HepG2 (cell line): Measurements from ENCODE around the gene ANGPTL2. TPM values are rescaled to one million over a fixed set of nuclear protein-coding genes. Genes with fewer than 3 reads are reported as not detected.
A peak's percentile ranks its signal among the peaks of the same experiment; 100 is the strongest.

Experiments
- ATF1 ChIP-seq: IDR thresholded peaks from 2 replicates; pipeline ENCODE4 v1.6.1; 2016; ENCODE audit warnings: mild to moderate bottlenecking, control low read depth
- KLF15 ChIP-seq: sonication (generic); formaldehyde crosslinking; IDR thresholded peaks from 2 replicates; pipeline ENCODE4 v1.8.1; 2023; ENCODE audit warnings: borderline replicate concordance, mild to moderate bottlenecking, inconsistent platforms, missing genetic modification reagents, mixed read lengths
- MAZ ChIP-seq, 2 experiments: sonication (generic) in 1 of 2; formaldehyde crosslinking in 1 of 2; IDR thresholded peaks; 2 replicates each; pipeline versions ENCODE4 v1.5.0 to v1.6.1; 2012 to 2020; ENCODE audit warnings: low read depth in 2 of 2, mild to moderate bottlenecking in 2 of 2, borderline replicate concordance in 1 of 2, improper control_type of control experiment in 1 of 2, low read length in 1 of 2, missing genetic modification reagents in 1 of 2, moderate library complexity in 1 of 2
- NFE2 ChIP-seq: sonication (generic); formaldehyde crosslinking; IDR thresholded peaks from 2 replicates; pipeline ENCODE4 v1.4.0; 2020; ENCODE audit warnings: missing genetic modification reagents
- SIN3A ChIP-seq: IDR thresholded peaks from 2 replicates; pipeline ENCODE4 v1.6.1; 2011; ENCODE audit warnings: low read depth, mild to moderate bottlenecking, control low read depth, low read length, borderline replicate concordance
- SRSF9 ChIP-seq: fragments of 200-400 bp; formaldehyde crosslinking; IDR thresholded peaks from 2 replicates; pipeline ENCODE4 v1.6.1; 2018; ENCODE audit warnings: borderline replicate concordance, mild to moderate bottlenecking, low read depth, low read length; ENCODE audit not compliant: insufficient read depth, poor library complexity, severe bottlenecking
- TCF7 ChIP-seq: sonication (generic); IDR thresholded peaks from 2 replicates; pipeline ENCODE4 v1.6.1; 2016; ENCODE audit warnings: antibody characterized with exemption, low read depth
- ZFP36 ChIP-seq: fragments of 150-350 bp; IDR thresholded peaks from 2 replicates; pipeline ENCODE4 v1.6.1; 2018; ENCODE audit warnings: borderline replicate concordance, low read length, low read depth; ENCODE audit not compliant: partially characterized antibody
- ZKSCAN8 ChIP-seq: IDR thresholded peaks from 2 replicates; pipeline ENCODE4 v1.6.1; 2016; ENCODE audit warnings: borderline replicate concordance, missing genetic modification reagents, missing compliant biosample characterization
- ZNF629 ChIP-seq: sonication (generic); formaldehyde crosslinking; conservative IDR thresholded peaks from 2 replicates; pipeline ENCODE4 v1.5.0; 2020; ENCODE audit warnings: missing genetic modification reagents
- polyA plus RNA-seq, 8 experiments: library from polyadenylated mRNA; depleted of rRNA in 3 of 8; stranded (reverse) in 7 of 8; unstranded in 1 of 8; fragments of >200 nt; fragmentation: Illumina TruSeq in 4 of 8; extraction: Trizol in 4 of 8; gene quantifications; 2 replicates each; pipeline versions ENCODE4 v1.2.1 to v1.2.3, GENCODE V29; 2011 to 2016; ENCODE audit warnings: low read depth in 4 of 8, missing spikeins in 1 of 8, mixed read lengths in 1 of 8; ENCODE audit not compliant: insufficient read depth in 1 of 8
- total RNA-seq, 5 experiments: library from RNA; depleted of rRNA; stranded (reverse); fragments of >200 nt; fragmentation: Illumina TruSeq; extraction: Trizol; gene quantifications; 2 replicates each; pipeline ENCODE4 v1.2.3, GENCODE V29; 2016; ENCODE audit warnings: low read depth in 1 of 5
- TF ChIP-seq, protein P1 (sequence below): sonication (generic); formaldehyde crosslinking; conservative IDR thresholded peaks from 2 replicates; pipeline ENCODE4 v1.8.0; 2022; ENCODE audit warnings: mild to moderate bottlenecking, moderate library complexity, missing genetic modification reagents
- TF ChIP-seq, protein P2 (sequence below): sonication (generic); formaldehyde crosslinking; conservative IDR thresholded peaks from 2 replicates; pipeline ENCODE4 v1.4.0; 2020; ENCODE audit warnings: missing genetic modification reagents
- TF ChIP-seq, protein P3 (sequence below): sonication (generic); formaldehyde crosslinking; IDR thresholded peaks from 2 replicates; pipeline ENCODE4 v1.5.1; 2020; ENCODE audit warnings: mild to moderate bottlenecking, missing genetic modification reagents, borderline replicate concordance
- TF ChIP-seq, protein P4 (sequence below): sonication (generic); formaldehyde crosslinking; IDR thresholded peaks from 2 replicates; pipeline ENCODE4 v1.4.0; 2020; ENCODE audit warnings: missing genetic modification reagents

The ANGPTL2 gene
- total and polyA plus RNA-seq, 2 of the 13 experiments (the other 11 are each of a cell fraction or from before 2014, with no cell fraction given) = 0.91 to 21.0 TPM

DNA sequence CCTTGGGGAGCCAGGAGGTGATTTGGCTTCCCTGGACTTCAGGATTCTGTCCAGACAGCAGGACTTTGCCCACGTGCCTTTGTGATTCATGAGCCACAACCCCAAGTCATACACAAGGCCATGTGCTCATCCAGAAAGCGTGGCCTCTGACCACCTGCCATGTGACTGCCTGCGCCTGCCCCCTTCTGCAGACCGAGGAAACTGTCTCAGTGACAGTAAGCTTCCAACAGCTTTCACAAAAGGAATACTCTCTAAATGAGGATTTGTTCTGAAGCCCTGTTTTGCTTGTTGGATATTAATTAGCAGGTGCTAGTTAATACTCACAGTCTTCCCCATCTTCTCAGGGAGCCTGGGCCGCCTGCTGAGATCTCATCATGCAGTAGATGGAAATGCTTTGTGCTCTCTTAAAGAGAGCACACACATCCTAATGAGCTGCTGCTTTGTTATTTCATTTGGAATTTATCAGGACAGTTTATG lies 36.9 kb upstream of the ANGPTL2 start (continued):
- TF ChIP-seq, protein P1, sequence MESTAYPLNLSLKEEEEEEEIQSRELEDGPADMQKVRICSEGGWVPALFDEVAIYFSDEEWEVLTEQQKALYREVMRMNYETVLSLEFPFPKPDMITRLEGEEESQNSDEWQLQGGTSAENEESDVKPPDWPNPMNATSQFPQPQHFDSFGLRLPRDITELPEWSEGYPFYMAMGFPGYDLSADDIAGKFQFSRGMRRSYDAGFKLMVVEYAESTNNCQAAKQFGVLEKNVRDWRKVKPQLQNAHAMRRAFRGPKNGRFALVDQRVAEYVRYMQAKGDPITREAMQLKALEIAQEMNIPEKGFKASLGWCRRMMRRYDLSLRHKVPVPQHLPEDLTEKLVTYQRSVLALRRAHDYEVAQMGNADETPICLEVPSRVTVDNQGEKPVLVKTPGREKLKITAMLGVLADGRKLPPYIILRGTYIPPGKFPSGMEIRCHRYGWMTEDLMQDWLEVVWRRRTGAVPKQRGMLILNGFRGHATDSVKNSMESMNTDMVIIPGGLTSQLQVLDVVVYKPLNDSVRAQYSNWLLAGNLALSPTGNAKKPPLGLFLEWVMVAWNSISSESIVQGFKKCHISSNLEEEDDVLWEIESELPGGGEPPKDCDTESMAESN (CRISPR knock-in tag) = peak; percentile 83; the same call in 1 of the 2 replicates
- TF ChIP-seq ZNF629 (CRISPR knock-in tag) = no peak
- no peak for TF ChIP-seq SRSF9
- peak; percentile 54; the same call in 1 of the 2 replicates for TF ChIP-seq SIN3A
- TF ChIP-seq, protein P2, sequence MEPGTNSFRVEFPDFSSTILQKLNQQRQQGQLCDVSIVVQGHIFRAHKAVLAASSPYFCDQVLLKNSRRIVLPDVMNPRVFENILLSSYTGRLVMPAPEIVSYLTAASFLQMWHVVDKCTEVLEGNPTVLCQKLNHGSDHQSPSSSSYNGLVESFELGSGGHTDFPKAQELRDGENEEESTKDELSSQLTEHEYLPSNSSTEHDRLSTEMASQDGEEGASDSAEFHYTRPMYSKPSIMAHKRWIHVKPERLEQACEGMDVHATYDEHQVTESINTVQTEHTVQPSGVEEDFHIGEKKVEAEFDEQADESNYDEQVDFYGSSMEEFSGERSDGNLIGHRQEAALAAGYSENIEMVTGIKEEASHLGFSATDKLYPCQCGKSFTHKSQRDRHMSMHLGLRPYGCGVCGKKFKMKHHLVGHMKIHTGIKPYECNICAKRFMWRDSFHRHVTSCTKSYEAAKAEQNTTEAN (CRISPR knock-in tag) = peak; percentile 98
- peak; percentile 87 for TF ChIP-seq ZKSCAN8 (CRISPR knock-in tag)
- TF ChIP-seq MAZ (IDR thresholded peaks at IDR 0.05; ENCODE audit: borderline replicate concordance, low read depth, low read length) = no peak
- TF ChIP-seq MAZ (CRISPR knock-in tag; IDR thresholded peaks at IDR 0.05; ENCODE audit: low read depth) = peak; percentile 89
- TF ChIP-seq, protein P3, sequence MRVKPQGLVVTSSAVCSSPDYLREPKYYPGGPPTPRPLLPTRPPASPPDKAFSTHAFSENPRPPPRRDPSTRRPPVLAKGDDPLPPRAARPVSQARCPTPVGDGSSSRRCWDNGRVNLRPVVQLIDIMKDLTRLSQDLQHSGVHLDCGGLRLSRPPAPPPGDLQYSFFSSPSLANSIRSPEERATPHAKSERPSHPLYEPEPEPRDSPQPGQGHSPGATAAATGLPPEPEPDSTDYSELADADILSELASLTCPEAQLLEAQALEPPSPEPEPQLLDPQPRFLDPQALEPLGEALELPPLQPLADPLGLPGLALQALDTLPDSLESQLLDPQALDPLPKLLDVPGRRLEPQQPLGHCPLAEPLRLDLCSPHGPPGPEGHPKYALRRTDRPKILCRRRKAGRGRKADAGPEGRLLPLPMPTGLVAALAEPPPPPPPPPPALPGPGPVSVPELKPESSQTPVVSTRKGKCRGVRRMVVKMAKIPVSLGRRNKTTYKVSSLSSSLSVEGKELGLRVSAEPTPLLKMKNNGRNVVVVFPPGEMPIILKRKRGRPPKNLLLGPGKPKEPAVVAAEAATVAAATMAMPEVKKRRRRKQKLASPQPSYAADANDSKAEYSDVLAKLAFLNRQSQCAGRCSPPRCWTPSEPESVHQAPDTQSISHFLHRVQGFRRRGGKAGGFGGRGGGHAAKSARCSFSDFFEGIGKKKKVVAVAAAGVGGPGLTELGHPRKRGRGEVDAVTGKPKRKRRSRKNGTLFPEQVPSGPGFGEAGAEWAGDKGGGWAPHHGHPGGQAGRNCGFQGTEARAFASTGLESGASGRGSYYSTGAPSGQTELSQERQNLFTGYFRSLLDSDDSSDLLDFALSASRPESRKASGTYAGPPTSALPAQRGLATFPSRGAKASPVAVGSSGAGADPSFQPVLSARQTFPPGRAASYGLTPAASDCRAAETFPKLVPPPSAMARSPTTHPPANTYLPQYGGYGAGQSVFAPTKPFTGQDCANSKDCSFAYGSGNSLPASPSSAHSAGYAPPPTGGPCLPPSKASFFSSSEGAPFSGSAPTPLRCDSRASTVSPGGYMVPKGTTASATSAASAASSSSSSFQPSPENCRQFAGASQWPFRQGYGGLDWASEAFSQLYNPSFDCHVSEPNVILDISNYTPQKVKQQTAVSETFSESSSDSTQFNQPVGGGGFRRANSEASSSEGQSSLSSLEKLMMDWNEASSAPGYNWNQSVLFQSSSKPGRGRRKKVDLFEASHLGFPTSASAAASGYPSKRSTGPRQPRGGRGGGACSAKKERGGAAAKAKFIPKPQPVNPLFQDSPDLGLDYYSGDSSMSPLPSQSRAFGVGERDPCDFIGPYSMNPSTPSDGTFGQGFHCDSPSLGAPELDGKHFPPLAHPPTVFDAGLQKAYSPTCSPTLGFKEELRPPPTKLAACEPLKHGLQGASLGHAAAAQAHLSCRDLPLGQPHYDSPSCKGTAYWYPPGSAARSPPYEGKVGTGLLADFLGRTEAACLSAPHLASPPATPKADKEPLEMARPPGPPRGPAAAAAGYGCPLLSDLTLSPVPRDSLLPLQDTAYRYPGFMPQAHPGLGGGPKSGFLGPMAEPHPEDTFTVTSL (CRISPR knock-in tag) = peak; percentile 79; the same call in 1 of the 2 replicates
- TF ChIP-seq ATF1 = no peak
- TF ChIP-seq ZFP36 = no peak
- no peak for TF ChIP-seq TCF7
- 0 out of 2 replicates have a peak, but pooled peaks have one; percentile 39 for TF ChIP-seq NFE2 (CRISPR knock-in tag)
- TF ChIP-seq, protein P4, sequence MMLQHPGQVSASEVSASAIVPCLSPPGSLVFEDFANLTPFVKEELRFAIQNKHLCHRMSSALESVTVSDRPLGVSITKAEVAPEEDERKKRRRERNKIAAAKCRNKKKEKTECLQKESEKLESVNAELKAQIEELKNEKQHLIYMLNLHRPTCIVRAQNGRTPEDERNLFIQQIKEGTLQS (CRISPR knock-in tag) = no peak; the same call in 1 of the 2 replicates
- peak; percentile 94; the same call in 1 of the 2 replicates for TF ChIP-seq KLF15 (CRISPR knock-in tag)
